Left ventricle myocardium superior (tissue), 1 donor: ENCODE data around the gene ZBTB1. TPM values are rescaled to one million over a fixed set of nuclear protein-coding genes. Genes with fewer than 3 reads are reported as not detected.
A peak's percentile ranks its signal among the peaks of the same experiment; 100 is the strongest.
"Not testable (repeated sequence)": the region's sequence is repeated elsewhere in the genome, so short reads cannot be mapped to it uniquely, and the experiment has no call there.

ENCODE experiments used
- ATAC-seq: fragments of 200-7000 bp; cut with Tn5 transposase; one replicate; pipeline ENCODE4 v1.9.1; 2020; ENCODE audit warnings: mild to moderate bottlenecking, moderate library complexity
- DNase-seq: peaks from one replicate; pipeline ENCODE4 v3.0.0-alpha.2; 2020
- intact Hi-C: fragments of 100-400 bp; cut with micrococcal nuclease; formaldehyde crosslinking; loops from one replicate; pipeline ENCODE4 v1.11.0; 2022
- total RNA-seq: library from RNA; stranded (reverse); fragmentation: NEBNext Ultra II Directional; extraction: Animal tissue kit (Norgen Biotek cat#: 25700); gene quantifications from one replicate; pipeline ENCODE4 v1.2.1, GENCODE V29; 2021
- donor health status: DM: no; HTN: yes; CAD: no; lungs with severe emphysema.

ZBTB1 gene
- total RNA-seq, 1 donor from 2014 or later: 23.7 TPM

DNA sequence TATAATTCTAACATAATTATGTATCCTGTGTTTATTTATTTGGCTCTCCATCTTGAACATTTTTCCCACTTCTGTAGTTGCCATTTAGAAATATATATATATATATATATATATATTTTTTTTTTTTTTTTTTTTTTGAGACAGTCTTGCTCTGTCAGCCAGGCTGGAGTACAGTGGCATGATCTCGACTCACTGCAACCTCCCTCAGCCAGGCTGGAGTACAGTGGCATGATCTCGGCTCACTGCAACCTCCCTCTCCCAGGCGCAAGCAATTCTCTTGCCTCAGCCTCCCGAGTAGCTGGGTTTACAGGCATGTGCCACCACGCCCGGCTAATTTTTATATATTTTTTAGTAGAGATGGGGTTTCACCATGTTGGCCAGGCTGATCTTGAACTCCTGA lies 13.1 kb downstream of the ZBTB1 start:
- ATAC-seq, DNase-seq, intact Hi-C loops: not testable (repeated sequence)

- intact Hi-C loops: no loop called here
- DNase-seq (no peak), ATAC-seq (no peak)
These were observed 13.7 kb downstream of the ZBTB1 start for GRCh38 chr14:64518229-64518628.

DNA sequence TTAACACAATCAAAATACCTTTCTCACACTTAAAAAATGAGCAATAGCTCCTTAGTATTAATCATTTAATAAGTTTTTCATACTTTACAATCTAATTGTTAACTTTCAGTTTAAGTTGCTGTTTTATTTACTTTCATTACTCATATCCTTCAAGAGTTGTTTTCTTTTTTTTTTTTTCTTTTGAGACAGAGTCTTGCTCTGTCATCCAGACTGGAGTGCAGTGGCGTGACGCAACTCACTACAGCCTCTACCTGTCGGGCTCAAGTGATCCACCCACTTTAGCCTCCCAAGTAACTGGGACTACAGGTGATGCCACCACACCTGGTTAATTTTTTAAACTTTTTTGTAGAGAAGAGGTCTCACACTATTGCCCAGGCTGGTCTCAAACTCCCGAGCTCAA lies 16.1 kb downstream of the ZBTB1 start:
- intact Hi-C loops: no loop called here
- no peak for DNase-seq
- ATAC-seq: no peak

GRCh38 chr14:64522591-64523355 lies 18.2 kb downstream of the ZBTB1 start:
- intact Hi-C loops: no loop called here
- ATAC-seq (no peak), DNase-seq (no peak)

GRCh38 chr14:64525354-64525753 lies 20.8 kb downstream of the ZBTB1 start:
- DNase-seq (no peak), ATAC-seq (no peak)
- intact Hi-C loops: no loop called here

- intact Hi-C loops: no loop called here
- no peak for ATAC-seq
- no peak for DNase-seq
These were observed 27.0 kb downstream of the ZBTB1 start for GRCh38 chr14:64531567-64531966.

GRCh38 chr14:64536488-64537245 lies 32.1 kb downstream of the ZBTB1 start:
- intact Hi-C loops: no loop called here
- no peak for DNase-seq
- no peak for ATAC-seq

- ATAC-seq: peak; percentile 98
- peak; percentile 99 for DNase-seq
- intact Hi-C loops: loop anchor here (10.0 kb wide), 1 partner anchor 94 kb away; no protein-coding TSS in a partner anchor
These were observed 35.9 kb downstream of the ZBTB1 start, which contains the start of gene HSPA2 for GRCh38 chr14:64540208-64541202. TSS of gene HSPA2 (plus strand) at chr14:64540741. CDS start at chr14:64540850, 109 bp downstream.

DNA sequence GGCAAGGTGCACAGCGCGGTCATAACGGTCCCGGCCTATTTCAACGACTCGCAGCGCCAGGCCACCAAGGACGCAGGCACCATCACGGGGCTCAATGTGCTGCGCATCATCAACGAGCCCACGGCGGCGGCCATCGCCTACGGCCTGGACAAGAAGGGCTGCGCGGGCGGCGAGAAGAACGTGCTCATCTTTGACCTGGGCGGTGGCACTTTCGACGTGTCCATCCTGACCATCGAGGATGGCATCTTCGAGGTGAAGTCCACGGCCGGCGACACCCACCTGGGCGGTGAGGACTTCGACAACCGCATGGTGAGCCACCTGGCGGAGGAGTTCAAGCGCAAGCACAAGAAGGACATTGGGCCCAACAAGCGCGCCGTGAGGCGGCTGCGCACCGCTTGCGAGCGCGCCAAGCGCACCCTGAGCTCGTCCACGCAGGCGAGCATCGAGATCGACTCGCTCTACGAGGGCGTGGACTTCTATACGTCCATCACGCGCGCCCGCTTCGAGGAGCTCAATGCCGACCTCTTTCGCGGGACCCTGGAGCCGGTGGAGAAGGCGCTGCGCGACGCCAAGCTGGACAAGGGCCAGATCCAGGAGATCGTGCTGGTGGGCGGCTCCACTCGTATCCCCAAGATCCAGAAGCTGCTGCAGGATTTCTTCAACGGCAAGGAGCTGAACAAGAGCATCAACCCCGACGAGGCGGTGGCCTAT lies 36.8 kb downstream of the ZBTB1 start:
- ATAC-seq (no peak), DNase-seq (peak; percentile 47)
- intact Hi-C loops: loop anchor here (10.0 kb wide), 1 partner anchor 93 kb away; no protein-coding TSS in a partner anchor

DNA sequence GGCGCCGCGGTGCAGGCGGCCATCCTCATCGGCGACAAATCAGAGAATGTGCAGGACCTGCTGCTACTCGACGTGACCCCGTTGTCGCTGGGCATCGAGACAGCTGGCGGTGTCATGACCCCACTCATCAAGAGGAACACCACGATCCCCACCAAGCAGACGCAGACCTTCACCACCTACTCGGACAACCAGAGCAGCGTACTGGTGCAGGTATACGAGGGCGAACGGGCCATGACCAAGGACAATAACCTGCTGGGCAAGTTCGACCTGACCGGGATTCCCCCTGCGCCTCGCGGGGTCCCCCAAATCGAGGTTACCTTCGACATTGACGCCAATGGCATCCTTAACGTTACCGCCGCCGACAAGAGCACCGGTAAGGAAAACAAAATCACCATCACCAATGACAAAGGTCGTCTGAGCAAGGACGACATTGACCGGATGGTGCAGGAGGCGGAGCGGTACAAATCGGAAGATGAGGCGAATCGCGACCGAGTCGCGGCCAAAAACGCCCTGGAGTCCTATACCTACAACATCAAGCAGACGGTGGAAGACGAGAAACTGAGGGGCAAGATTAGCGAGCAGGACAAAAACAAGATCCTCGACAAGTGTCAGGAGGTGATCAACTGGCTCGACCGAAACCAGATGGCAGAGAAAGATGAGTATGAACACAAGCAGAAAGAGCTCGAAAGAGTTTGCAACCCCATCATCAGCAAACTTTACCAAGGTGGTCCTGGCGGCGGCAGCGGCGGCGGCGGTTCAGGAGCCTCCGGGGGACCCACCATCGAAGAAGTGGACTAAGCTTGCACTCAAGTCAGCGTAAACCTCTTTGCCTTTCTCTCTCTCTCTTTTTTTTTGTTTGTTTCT lies 37.6 kb downstream of the ZBTB1 start:
- intact Hi-C loops: loop anchor here (10.0 kb wide), 1 partner anchor 93 kb away; no protein-coding TSS in a partner anchor
- ATAC-seq (no peak), DNase-seq (no peak)

- intact Hi-C loops: loop anchor here (10.0 kb wide), 1 partner anchor 92 kb away; no protein-coding TSS in a partner anchor
- ATAC-seq (no peak), DNase-seq (no peak)
These were observed 38.2 kb downstream of the ZBTB1 start for GRCh38 chr14:64542836-64543201.

DNA sequence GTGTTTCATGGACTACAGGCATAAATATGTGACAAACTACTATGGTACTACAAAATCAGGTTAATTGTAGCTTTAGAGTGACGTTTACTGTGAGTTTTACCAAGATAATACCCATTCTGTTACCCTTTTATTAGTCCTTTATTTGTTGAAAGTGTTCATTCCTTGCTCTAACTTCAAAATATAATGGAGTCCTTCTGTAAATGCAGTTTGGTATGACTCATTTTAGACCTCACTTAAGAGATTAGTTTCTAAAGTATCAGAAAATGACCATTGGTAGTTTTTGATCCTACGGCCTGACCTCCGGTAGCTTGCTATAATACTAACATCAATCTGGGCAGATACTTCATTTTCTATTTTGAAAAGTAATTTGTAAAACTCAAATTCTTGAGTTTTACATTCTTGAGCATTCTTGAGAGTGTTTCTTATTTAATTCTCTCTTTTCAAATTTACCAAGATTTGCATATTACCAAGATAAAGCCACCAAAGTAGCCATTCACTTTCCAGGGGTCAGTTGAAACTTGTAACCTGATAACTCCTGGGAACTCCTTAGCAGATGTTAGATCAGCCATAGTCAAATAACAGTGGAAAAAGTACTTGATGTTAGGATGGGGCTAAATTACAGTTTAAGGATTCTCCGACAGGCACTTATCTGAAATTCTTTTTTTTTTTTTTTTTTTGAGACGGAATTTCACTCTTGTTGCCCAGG lies 40.2 kb downstream of the ZBTB1 start:
- no peak for DNase-seq
- no peak for ATAC-seq
- intact Hi-C loops: loop anchor here (10.0 kb wide), 1 partner anchor 90 kb away; no protein-coding TSS in a partner anchor

DNA sequence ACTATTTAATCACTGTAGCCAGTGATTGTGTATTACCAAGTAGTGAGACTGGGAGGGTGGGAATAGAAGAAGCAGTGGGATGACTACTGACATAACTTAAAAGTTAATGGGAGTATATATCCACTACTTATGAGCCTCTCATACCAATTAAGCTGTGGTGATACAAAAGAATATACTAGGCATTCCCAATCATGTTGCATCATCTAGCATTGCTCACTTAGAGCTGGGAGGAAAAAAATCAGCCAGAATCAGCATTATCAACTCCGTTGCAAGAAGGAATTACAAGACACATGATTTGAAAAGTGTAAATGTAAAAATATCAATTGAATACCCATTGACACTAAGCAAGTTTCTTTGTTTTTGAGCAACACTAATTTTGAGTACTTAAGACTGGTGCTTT lies 44.4 kb downstream of the ZBTB1 start:
- intact Hi-C loops: loop anchor here (10.0 kb wide), 1 partner anchor 86 kb away; no protein-coding TSS in a partner anchor
- ATAC-seq (no peak), DNase-seq (no peak)

- intact Hi-C loops: loop anchor here (10.0 kb wide), 1 partner anchor 85 kb away; no protein-coding TSS in a partner anchor
- peak; percentile 70 for DNase-seq
- ATAC-seq: peak; percentile 96
These were observed 45.4 kb downstream of the ZBTB1 start, which contains the start of gene PPP1R36 for GRCh38 chr14:64549791-64550620. TSS of gene PPP1R36 (plus strand) at chr14:64549961. CDS start at chr14:64549998, 37 bp downstream.

DNA sequence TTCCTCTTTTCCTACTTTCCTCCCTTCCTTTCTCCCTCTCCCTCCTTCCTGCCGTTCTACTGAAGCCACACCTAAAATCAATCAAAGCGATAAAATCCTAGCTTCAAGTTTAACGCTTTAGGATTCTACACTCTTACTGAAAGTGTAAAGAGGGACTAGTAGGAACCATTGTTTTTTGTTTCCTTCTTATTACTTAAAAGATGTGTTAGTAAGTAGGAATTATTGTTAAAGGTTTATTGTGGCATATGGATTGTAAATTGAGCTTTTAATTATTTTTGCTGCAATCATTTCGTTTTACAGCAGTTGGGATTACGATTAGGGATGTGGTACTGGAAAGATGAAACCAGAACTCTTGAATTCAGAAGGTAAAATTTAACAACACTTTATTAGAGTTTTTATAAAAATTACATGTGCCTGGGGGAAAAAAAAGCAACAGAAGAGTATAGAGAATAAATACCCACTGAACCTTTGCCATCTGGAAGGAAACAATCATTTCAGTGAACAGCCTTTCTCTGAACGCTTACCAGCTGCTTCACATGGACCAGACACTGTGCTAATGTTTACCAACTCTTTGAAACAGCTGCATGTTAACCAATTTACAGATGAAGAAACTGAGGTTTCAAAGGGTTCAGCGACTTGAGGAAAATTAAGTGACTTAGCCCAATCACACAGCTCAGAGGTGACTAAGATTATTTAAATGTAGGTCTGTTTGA lies 46.2 kb downstream of the ZBTB1 start:
- intact Hi-C loops: no loop called here
- ATAC-seq: no peak
- DNase-seq: no peak
